ENCODE results near the gene CGB3. TPM values are rescaled to one million over a fixed set of nuclear protein-coding genes. Genes with fewer than 3 reads are reported as not detected.
"Not testable (repeated sequence)": the region's sequence is repeated elsewhere in the genome, so short reads cannot be mapped to it uniquely, and the experiment has no call there.

CGB3 gene
- polyA plus RNA-seq, 10 donors: 0.19 to 0.54 TPM; not detected in 8

DNA sequence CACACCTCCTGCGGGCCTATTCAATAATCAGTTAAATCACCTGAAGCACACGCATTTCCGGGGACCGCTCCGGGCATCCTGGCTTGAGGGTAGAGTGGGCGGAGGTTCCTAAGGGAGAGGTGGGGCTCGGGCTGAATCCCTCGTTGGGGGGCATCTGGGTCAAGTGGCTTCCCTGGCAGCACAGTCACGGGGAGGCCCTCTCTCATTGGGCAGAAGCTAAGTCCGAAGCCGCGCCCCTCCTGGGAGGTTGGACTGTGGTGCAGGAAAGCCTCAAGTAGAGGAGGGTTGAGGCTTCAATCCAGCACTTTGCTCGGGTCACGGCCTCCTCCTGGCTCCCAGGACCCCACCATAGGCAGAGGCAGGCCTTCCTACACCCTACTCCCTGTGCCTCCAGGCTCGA, 19.4 kb upstream of the CGB3 start, which contains the start of gene CGB5:
TSS of gene CGB5 (plus strand) at position 301 of the 400 bp plus-strand sequence. CDS start 362 bp downstream, outside the sequence.
- not testable (repeated sequence) for DNase-seq

DNA sequence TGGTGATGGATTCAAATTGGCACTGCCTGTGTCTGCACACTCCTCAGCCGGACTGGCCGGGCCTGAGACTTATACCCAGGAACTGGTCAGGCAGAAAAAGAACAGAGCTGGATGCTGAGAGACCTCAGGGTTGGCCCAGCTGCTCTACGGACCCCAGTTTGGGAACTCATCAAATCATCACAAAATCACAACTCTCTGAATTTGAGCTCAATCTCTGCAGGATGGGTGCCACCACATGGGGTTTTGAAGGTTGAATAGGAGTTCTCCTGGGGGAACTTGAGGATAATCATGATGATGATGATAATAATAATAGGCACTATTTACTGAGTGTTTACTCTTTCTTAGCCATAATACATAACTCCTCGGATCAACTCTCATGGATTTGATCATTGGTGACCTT, 18.5 kb upstream of the CGB3 start:
- not testable (repeated sequence) for DNase-seq

DNA sequence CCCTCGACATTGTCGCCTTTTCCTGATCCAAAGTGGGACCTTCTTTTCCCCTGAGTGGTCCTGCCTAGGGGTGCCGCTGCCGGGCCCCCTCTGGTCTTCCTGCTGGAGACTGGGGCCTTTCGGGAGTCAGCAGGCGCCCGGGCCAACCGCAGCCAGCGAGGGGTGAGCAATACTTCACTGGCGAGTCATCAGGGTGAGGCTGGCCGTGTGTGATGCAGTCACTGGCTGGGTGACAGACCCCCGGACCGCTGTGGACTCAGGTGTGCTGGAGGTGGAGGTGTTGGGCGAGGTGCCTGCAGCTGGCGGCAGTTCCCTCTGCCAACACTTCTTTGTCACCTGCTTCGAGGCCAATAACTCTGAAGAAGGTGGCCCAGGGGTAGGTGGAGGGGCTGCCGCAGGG, 18.0 kb upstream of the CGB3 start:
- DNase-seq: no peak

DNA sequence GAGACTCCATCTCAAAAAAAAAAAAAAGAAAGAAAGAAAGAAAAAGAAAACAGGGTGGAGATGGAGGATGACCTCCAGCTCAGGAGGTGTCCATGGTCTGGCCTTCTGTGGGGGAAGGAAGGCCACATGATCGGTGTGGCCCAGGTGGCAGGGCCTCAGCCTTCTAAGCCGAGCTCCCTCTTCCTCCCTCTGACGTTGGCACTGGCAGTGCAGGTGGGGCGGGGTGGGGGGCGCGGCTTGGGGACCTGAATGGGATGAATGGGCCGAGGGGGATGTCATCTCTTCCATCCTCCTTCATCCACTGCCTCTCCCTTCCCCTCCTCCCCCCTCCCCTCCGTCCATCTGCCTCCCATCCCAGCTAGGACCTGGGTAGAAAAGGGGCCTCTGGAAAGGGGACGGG, 15.6 kb upstream of the CGB3 start:
- DNase-seq: not testable (repeated sequence)

DNA sequence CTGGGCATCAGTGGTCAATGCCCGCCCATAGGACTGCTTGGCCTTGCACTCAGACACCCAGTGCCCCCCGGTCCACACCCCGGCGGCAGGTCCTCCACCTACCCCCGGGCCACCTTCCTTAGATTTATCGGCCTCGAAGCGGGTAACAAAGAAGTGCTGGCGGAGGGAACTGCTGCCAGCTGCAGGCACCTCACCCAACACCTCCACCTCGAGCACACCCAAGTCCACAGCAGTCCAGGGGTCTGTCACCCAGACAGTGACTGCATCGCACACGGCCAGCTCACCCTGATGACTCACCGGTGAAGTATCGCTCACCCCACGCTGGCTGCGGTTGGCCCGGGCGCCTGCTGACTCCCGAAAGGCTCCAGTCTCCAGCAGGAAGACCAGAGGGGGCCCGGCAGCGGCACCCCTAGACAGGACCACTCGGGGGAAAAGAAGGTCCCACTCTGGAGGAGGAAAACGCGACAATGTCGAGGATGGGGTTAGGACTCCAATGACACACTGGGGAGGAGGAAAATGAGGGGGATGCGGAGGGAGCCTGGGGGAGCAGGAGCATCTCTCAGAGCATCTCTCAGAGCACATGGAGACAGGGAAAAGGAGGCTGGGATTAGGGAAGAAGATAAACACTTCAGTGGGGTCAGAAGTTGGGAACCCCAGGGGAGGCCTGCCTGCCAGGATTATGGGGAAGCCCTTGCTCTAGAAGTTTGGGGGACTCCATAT, 14.6 kb upstream of the CGB3 start:
- DNase-seq: not testable (repeated sequence)

DNA sequence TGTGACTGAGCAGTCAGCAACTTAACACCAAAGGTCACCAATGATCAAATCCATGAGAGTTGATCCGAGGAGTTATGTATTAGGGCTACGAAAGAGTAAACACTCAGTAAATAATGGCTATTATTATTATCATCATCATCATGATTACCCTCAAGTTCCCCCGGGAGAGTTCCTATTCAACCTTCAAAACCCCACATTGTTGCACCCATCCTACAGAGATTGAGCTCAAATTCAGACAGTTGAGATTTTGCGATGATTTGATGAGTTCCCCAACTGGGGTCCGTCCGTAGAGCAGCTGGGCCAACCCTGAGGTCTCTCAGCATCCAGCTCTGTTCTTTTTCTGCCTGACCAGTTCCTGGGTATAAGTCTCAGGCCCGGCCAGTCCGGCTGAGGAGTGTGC, 14.0 kb upstream of the CGB3 start:
- not testable (repeated sequence) for DNase-seq

DNA sequence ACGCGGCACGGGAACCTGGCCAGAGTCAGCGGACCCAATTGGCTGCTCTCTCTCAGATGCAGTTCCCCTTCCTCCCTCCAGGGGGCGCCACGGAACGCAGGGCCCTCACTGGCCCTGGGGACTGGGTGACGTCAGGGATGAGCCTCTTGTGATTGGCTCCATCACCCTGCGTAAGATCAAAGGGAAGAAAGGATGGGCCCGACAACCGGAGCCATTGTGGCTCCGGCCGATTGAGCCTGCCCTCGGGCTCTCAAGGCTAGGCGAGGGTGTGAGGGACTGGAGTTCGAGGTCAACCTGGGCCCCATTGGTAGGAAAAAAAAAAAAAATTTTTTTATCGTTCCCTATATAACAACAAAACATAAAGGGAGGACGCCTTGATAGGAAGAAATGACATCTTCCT, 12.7 kb upstream of the CGB3 start, which contains the start of gene CGB1:
TSS of gene CGB1 (minus strand) at position 81 of the 400 bp plus-strand sequence. CDS start 184 bp downstream, outside the sequence.
- DNase-seq: not testable (repeated sequence)

DNA sequence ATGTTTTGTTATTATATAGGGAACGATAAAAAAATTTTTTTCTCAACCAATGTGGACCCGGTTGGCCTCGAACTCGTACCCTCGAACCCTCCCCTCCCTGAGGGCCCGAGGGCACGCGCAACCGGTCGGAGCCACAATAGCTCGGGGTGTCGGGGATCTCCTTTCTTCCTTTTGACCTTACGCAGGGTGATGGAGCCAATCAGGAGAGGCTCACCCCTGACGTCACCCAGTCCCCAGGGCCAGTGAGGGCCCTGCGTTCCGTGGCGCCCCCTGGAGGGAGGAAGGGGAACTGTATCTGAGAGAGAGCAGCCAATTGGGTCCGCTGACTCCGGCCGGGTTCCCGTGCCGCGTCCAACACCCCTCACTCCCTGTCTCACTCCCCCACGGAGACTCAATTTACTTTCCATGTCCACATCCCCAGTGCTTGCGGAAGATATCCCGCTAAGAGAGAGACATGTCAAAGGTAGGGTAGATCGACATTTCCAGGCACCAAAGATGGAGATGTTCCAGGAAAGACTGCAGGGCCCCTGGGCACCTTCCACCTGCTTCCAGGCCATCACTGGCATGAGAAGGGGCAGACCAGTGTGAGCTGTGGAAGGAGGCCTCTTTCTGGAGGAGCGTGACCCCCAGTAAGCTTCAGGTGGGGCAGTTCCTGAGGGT, 7.6 kb upstream of the CGB3 start, which contains the start of gene CGB2:
TSS of gene CGB2 (plus strand) at position 249 of the 660 bp plus-strand sequence. CDS start at position 455, 206 bp downstream.
- not testable (repeated sequence) for DNase-seq

DNA sequence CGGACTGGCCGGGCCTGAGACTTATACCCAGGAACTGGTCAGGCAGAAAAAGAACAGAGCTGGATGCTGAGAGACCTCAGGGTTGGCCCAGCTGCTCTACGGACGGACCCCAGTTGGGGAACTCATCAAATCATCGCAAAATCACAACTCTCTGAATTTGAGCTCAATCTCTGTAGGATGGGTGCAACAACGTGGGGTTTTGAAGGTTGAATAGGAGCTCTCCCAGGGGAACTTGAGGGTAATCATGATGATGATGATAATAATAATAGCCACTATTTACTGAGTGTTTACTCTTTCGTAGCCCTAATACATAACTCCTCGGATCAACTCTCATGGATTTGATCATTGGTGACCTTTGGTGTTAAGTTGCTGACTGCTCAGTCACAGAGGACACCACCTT, 6.2 kb upstream of the CGB3 start:
- DNase-seq: not testable (repeated sequence)

DNA sequence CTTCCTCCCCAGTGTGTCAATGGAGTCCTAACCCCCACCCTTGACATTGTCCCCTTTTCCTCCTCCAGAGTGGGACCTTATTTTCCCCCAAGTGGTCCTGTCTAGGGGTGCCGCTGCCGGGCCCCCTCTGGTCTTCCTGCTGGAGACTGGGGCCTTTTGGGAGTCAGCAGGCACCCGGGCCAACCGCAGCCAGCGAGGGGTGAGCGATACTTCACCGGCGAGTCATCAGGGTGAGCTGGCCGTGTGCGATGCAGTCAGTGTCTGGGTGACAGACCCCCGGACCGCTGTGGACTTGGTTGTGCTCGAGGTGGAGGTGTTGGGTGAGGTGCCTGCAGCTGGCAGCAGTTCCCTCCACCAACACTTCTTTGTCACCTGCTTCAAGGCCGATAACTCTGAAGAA, 5.6 kb upstream of the CGB3 start:
- DNase-seq: not testable (repeated sequence)

DNA sequence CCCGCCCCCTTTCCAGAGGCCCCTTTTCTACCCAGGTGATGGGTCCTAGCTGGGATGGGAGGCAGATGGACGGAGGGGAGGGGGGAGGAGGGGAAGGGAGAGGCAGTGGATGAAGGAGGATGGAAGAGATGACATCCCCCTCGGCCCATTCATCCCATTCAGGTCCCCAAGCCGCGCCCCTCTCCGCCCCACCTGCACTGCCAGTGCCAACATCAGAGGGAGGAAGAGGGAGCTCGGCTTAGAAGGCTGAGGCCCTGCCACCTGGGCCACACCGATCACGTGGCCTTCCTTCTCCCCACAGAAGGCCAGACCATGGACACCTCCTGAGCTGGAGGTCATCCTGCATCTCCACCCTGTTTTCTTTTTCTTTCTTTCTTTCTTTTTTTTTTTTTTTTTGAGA, 4.6 kb upstream of the CGB3 start:
- not testable (repeated sequence) for DNase-seq

DNA sequence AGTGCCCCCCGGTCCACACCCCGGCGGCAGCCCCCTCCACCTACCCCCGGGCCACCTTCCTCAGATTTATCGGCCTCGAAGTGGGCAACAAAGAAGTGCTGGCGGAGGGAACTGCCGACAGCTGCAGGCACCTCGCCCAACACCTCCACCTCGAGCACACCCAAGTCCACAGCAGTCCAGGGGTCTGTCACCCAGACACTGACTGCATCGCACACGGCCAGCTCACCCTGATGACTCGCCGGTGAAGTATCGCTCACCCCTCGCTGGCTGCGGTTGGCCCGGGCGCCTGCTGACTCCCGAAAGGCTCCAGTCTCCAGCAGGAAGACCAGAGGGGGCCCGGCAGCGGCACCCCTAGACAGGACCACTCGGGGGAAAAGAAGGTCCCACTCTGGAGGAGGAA, 1.5 kb upstream of the CGB3 start:
- DNase-seq: not testable (repeated sequence)

DNA sequence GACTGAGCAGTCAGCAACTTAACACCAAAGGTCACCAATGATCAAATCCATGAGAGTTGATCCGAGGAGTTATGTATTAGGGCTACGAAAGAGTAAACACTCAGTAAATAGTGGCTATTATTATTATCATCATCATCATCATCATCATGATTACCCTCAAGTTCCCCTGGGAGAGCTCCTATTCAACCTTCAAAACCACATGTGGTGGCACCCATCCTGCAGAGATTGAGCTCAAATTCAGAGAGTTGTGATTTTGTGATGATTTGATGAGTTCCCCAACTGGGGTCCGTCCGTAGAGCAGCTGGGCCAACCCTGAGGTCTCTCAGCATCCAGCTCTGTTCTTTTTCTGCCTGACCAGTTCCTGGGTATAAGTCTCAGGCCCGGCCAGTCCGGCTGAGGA, 955 bp upstream of the CGB3 start:
- not testable (repeated sequence) for DNase-seq

DNA sequence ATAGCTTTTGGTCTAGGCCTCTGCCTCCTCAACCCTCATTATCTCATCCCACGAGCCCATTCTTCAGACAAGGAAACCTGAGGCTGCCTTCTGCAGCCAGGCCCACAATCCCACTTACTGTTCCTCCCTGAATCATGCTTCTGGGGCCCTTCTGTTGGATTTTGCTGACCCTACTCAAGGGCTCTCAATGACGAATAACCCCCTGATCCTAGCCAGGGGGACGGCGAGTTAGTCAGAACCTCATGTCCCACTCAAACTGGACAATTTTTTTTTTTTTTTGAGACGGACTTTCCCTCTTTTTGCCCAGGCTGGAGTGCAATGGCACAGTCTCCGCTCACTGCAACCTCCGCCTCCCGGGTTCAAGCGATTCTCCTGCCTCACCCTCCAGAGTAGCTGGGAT, 2.0 kb downstream of the CGB3 start:
- DNase-seq: no peak

DNA sequence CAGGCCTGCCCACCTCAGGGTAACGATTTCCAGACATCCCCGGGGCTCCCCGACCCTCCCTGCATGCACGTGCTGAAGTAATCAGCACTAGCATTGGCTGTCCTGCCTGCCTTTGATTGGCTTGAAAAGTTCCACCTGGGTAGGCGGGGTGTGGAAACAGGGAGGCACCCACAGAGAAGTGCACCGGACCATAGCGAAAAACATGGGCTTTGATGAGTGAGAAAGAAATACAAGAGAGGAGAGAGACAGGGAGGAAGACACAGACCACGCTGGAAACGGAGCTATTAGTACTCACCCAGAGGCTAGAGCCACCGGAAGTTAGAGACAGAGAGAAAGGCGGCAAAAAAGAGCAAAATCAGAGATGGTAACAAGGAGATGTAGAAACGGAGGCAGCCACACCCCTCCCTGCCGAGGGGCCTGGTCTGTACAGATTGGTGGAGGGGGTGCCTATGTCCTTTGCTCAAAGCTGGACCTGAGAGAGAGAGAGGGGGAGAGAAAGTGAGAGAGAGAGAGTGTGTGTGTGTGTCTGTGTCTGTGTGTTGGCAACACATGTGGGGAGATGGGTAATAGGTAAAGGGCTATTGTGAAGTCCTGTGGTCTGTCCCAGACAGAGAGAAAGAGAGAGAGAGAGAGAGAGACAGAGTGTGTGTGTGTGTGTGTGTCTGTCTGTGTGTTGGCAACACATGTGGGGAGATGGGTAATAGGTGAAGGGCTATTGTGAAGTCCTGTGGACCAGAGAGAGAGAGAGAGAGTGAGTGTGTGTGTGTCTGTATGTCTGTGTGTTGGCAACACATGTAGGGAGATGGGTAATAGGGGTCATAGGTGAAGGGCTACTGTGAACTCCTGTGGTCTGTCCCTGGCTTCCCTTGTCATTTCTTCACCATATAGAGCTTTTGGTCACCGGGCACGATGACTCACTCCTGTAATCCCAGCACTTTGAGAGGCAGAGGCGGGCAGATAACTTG, 2.9 kb downstream of the CGB3 start:
- DNase-seq: no peak

DNA sequence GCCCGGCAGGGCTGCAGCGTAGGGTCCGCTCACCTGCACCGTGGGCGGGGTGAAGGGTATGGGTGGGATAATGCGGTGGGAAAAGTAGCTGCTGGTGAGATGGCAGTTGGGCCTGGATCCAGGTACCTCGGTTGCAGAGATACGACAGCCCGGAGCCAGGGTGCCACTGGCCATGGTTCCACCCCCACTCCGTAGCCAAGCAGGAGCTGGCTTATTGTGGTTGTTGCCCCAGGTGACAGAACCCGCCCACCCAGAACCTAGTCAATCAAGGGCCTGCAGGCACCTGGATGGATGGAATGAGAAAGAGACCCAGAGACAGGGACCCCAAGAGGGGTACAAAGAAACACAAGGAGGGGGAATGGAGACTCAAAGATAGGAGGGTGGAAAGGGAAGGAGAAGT, 3.8 kb downstream of the CGB3 start:
- DNase-seq: no peak

DNA sequence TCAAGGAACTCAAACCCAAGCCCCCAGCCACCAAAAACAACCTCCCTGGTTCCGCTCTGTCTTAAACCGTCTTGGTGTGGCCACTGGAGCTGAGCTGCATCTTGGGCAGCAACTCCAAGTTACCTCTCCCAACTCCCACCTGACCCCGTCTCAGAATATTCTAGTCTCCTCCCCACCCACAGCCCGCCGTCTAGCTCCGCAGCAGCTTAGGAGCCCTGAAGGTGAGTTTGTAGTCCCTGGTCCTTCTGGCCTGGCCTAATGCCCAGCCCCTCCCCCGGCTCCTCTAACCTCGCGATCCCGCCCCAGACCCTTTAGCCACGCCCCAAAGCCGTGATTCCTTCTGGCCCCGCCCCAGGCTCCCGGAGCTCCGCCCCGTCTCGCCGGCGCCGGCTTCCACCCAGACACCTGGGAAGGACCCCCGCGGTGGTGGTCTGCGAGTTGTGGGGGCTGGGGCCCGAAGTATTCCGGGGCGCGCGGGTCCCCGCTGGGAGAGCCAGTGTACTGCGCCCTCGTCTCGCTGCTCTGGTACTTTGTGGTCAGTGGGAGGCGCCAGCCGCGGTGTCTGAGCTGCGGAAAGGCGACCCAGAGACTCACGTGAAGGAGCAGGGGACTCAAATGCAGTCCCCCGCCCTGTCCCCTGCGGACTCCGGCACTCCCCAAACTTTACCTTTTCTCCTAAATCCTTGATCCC, 4.7 kb downstream of the CGB3 start:
- peak in 2 of 3 donors; percentile 10 to 28 for DNase-seq

DNA sequence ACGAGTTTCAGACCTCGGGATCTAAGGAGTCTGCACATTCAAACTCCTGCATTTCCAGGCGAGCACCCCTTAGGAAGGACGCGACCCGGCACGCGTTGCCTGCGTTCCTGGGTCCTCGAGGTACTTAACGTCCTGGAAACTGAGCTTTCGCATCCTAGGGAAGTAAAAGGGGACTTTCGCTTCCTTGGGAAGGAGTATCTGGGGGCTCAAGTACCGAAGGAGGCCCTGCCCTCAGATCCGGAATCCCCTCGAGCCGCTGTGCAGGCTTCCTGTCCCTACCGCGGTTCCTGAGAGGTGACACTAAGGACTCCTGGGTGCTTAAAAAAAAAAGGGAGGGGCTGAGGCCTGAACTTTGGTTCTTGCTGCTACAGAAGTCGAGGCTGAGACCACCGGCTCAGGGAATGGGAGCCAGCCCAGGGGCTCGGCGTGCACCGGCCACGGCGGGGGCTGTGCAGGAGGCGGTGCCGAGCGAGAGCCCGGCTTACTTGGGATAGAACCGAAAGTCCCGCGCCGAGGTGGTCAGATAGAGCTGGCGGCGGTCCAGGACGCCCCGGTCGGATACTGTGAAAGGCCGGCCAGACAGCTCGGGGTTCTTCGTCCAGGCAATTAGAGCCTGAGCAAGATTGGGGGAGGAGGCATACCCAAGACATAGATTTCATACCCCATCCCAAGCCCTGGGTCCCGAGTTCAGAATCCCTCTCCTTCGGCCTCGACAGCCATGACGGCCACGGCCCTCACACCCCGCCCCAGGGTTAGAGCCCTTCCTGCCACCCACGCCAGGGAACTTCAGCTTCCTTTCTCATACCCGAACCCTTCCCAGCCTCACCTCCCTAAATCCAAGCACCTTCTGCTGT, 5.5 kb downstream of the CGB3 start:
- DNase-seq: peak in 1 of 3 donors; percentile 34

DNA sequence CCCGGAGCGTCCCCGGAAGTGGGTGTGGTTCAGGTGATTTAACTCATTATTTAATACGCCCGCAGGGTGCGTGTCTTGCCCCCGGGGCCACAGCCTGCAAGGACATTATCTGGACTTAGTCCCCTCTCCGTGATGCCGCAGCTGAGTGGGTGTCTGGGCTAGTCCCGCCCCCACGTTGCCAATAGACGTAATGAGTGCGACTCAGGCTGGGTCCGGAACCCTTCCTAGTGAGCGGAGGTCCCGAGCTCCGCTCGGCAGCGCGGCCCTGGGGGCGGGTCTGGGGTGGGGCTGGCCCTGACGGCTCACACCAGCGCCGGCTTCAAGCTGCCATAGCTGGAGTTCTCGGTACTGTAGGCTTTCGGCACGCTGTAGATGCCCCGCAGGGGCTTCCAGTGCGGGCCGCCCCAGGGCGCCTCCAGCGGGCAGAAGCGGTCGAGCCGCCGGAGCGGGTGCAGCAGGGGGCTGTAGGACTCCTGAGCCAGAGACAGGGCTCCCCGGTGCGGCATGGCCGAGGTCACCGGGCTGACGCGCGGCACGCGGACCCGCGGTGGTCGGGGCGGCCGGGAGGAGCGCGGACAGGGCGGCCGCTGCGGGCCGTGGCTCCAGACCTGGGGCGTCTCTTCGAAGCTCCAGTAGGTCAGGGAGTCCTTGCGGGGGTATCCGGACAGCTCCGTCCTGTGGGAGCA, 6.3 kb downstream of the CGB3 start:
- peak in 2 of 3 donors; percentile 40 to 61 for DNase-seq

All from muscle of back (tissue), 11 donors.